GM23248 (cell line): ENCODE measurements around the gene PRMT1. TPM values are rescaled to one million over a fixed set of nuclear protein-coding genes. Genes with fewer than 3 reads are reported as not detected.

Experiments
- DNase-seq: peaks from one replicate; pipeline ENCODE4 v3.0.0-alpha.2; 2015
- H2AFZ ChIP-seq: fragments of 200-600 bp; sonication (generic); 2 replicates; pipeline ENCODE4 v1.6.1; 2016; ENCODE audit warnings: antibody characterized with exemption
- H3F3A ChIP-seq: fragments of 200-600 bp; sonication (generic); 2 replicates; pipeline ENCODE4 v1.6.1; 2016; ENCODE audit warnings: mild to moderate bottlenecking, antibody characterized with exemption, mixed run types; ENCODE audit not compliant: insufficient read depth
- H3K27ac ChIP-seq: fragments of 200-600 bp; sonication (generic); 2 replicates; pipeline ENCODE4 v1.5.1; 2016; ENCODE audit warnings: mild to moderate bottlenecking
- H3K27me3 ChIP-seq: fragments of 200-600 bp; sonication (generic); replicated peaks from 2 replicates; pipeline ENCODE4 v1.6.1; 2016; ENCODE audit warnings: mild to moderate bottlenecking; ENCODE audit not compliant: insufficient read depth
- H3K36me3 ChIP-seq: fragments of 200-600 bp; sonication (generic); 2 replicates; pipeline ENCODE4 v1.6.1; 2016; ENCODE audit warnings: low read depth, mild to moderate bottlenecking
- H3K4me1 ChIP-seq: fragments of 200-600 bp; sonication (generic); 2 replicates; pipeline ENCODE4 v1.6.1; 2016; ENCODE audit warnings: mild to moderate bottlenecking; ENCODE audit not compliant: insufficient read depth
- H3K4me2 ChIP-seq: fragments of 200-600 bp; sonication (generic); one replicate; pipeline ENCODE4 v1.6.1; 2016; ENCODE audit warnings: mild to moderate bottlenecking; ENCODE audit not compliant: unreplicated experiment
- H3K4me3 ChIP-seq: fragments of 200-600 bp; sonication (generic); 2 replicates; pipeline ENCODE4 v1.5.1; 2016; ENCODE audit warnings: mild to moderate bottlenecking
- H3K79me2 ChIP-seq: fragments of 200-600 bp; sonication (generic); 2 replicates; pipeline ENCODE4 v1.6.1; 2016; ENCODE audit warnings: mild to moderate bottlenecking; ENCODE audit not compliant: insufficient read depth
- H3K9ac ChIP-seq: fragments of 200-600 bp; sonication (generic); 2 replicates; pipeline ENCODE4 v1.6.1; 2016; ENCODE audit warnings: mild to moderate bottlenecking
- H3K9me2 ChIP-seq: fragments of 200-600 bp; sonication (generic); 2 replicates; pipeline ENCODE4 v1.6.1; 2016; ENCODE audit warnings: mixed run types, mild to moderate bottlenecking, moderate library complexity; ENCODE audit not compliant: insufficient read depth
- H3K9me3 ChIP-seq: fragments of 200-600 bp; sonication (generic); one replicate; pipeline ENCODE4 v1.6.1; 2017; ENCODE audit warnings: low read depth
- H4K20me1 ChIP-seq: fragments of 200-600 bp; sonication (generic); 2 replicates; pipeline ENCODE4 v1.6.0; 2016; ENCODE audit not compliant: insufficient read depth
- EZH2 ChIP-seq: fragments of 200-600 bp; sonication (generic); IDR thresholded peaks from 2 replicates; pipeline ENCODE4 v1.6.1; 2018; ENCODE audit warnings: antibody characterized with exemption, mild to moderate bottlenecking; ENCODE audit not compliant: insufficient read depth, poor library complexity, severe bottlenecking
- EZH2phosphoT487 ChIP-seq: fragments of 200-600 bp; sonication (generic); IDR thresholded peaks from 2 replicates; pipeline ENCODE4 v1.6.1; 2018; ENCODE audit warnings: antibody characterized with exemption, moderate library complexity, mild to moderate bottlenecking, low read depth; ENCODE audit not compliant: insufficient read depth
- WGBS, 2 experiments: methylation state at CpG; one replicate each; pipeline ENCODE4 v1.1.6; 2015 to 2017; ENCODE audit warnings: low lambda C conversion rate in 2 of 2, low coverage in 1 of 2; ENCODE audit errors: missing lambda C conversion rate in 2 of 2; 5-methylcytosine and 5-hydroxymethylcytosine counted together
- in situ Hi-C: fragments of 300-500 bp; cut with MboI; formaldehyde crosslinking; loops from 2 replicates; pipeline ENCODE4 v1.15.0; 2020
- polyA plus RNA-seq: library from polyadenylated mRNA; unstranded; fragments of >200 nt; fragmentation: Nextera tagmentation; extraction: Ambion mirVana; gene quantifications from 2 replicates; pipeline ENCODE4 v1.2.1, GENCODE V29; 2016
- total RNA-seq: library from RNA; depleted of rRNA; stranded (reverse); fragments of >200 nt; shearing (Covaris generic); gene quantifications from 2 replicates; pipeline ENCODE4 v1.2.3, GENCODE V29; 2014

The PRMT1 gene
- total and polyA plus RNA-seq, 2 experiments from 2014 or later, result 164 to 192 TPM

DNA sequence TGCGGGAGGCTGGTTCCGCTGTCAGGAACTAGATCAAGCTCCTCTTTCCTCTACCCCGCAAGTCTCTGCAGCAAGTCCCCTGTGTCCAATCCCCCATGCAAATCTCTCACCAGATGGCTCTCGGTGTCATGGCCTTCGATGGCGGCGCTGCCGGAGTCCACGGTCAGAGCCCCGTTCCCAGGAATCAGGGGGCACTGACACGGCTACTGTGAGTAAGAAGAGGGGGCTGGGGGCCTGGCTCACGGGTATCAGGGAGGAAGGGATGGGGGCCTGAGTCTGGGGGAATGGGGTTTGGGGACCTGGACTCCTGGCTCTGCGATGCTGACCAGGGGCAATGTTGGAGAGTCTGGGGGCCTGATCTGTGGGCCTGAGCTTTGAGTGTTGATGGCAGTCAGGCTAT is 31.1 kb upstream of the PRMT1 start:
- Histone ChIP-seq H3K9me2 (no peaks in the 10 kb centered on the region), H3K4me1 (peaks cover 14% of the 10 kb centered on the region), H3K79me2 (peaks cover 81% of the 10 kb centered on the region), H3K36me3 (no peaks in the 10 kb centered on the region), H3F3A (peaks cover 5% of the 10 kb centered on the region), H3K9ac (no peak overlapping the region), H3K9me3 (no peaks in the 10 kb centered on the region), H3K27ac (no peak overlapping the region), H4K20me1 (no peaks in the 10 kb centered on the region), H3K4me3 (no peak overlapping the region), H3K4me2 (no peak overlapping the region), H3K27me3 (no peaks in the 10 kb centered on the region), H2AFZ (no peak overlapping the region)
- DNase-seq, result no peak
- TF ChIP-seq EZH2, result no peak
- no peak for TF ChIP-seq EZH2phosphoT487
- WGBS, 2 experiments, result 83 to 87% methylated on average over 13 of the region's 13 CpGs
- in situ Hi-C loops, result no loop called here

DNA sequence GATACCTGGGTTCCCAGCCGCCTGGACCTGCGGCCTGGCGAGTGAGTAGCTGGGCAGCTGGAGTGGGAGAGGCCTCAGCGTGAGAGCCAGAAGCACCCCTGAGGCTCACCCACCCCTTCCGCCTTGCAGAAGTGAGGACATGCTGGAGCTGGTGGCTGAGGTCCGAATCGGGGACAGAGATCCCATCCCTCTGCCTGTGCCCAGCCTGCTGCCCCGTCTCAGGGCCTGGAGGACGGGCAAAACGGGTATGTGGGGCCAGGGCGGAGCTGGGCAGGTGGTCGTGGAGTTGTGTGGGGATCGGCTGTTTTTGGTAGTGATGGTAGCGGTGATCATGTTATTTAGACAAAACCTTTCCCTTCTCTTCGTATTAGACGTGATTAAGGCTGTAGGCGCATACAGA is 30.5 kb upstream of the PRMT1 start:
- Histone ChIP-seq H4K20me1 (no peaks in the 10 kb centered on the region), H2AFZ (no peak overlapping the region), H3K4me1 (peaks cover 11% of the 10 kb centered on the region), H3K9me2 (no peaks in the 10 kb centered on the region), H3K79me2 (peaks cover 81% of the 10 kb centered on the region), H3K4me2 (no peak overlapping the region), H3K9ac (no peak overlapping the region), H3K36me3 (no peaks in the 10 kb centered on the region), H3F3A (no peaks in the 10 kb centered on the region), H3K9me3 (no peaks in the 10 kb centered on the region), H3K4me3 (no peak overlapping the region), H3K27me3 (no peaks in the 10 kb centered on the region), H3K27ac (no peak overlapping the region)
- in situ Hi-C loops, result no loop called here
- 88 to 92% methylated on average over 17 of the region's 17 CpGs for WGBS, 2 experiments
- TF ChIP-seq EZH2phosphoT487 (no peak), EZH2 (no peak)
- no peak for DNase-seq

DNA sequence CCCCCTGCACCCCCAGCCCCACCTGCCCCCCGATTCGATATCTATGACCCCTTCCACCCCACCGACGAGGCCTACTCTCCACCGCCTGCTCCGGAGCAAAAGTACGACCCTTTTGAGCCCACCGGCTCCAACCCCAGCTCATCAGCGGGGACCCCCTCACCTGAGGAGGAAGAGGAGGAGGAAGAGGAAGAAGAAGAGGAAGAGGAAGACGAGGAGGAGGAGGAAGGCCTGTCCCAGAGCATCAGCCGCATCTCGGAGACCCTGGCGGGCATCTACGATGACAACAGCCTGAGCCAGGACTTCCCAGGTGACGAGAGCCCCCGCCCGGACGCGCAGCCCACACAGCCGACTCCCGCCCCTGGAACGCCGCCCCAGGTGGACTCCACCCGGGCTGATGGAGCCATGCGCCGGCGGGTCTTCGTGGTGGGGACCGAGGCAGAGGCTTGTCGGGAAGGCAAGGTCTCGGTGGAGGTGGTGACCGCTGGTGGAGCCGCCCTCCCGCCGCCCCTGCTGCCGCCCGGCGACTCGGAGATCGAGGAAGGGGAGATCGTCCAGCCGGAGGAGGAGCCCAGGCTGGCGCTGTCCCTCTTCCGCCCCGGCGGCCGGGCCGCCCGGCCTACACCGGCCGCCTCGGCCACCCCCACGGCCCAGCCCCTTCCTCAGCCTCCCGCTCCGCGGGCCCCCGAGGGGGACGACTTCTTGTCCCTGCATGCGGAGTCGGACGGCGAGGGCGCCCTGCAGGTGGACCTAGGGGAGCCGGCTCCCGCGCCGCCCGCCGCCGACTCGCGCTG is 25.8 kb upstream of the PRMT1 start:
- Histone ChIP-seq H3K9me2 (no peaks in the 10 kb centered on the region), H3K4me3 (no peak overlapping the region), H3K9me3 (no peaks in the 10 kb centered on the region), H3K79me2 (peaks cover 55% of the 10 kb centered on the region), H2AFZ (no peak overlapping the region), H3K36me3 (no peaks in the 10 kb centered on the region), H3K4me1 (no peaks in the 10 kb centered on the region), H3K4me2 (no peak overlapping the region), H3K27ac (no peak overlapping the region), H3K9ac (no peak overlapping the region), H4K20me1 (no peaks in the 10 kb centered on the region), H3F3A (no peaks in the 10 kb centered on the region), H3K27me3 (no peaks in the 10 kb centered on the region)
- DNase-seq, result no peak
- WGBS, 2 experiments, result 92 to 94% methylated on average over 36 to 61 of the region's 72 CpGs
- TF ChIP-seq EZH2phosphoT487 (no peak), EZH2 (no peak)
- in situ Hi-C loops, result no loop called here

DNA sequence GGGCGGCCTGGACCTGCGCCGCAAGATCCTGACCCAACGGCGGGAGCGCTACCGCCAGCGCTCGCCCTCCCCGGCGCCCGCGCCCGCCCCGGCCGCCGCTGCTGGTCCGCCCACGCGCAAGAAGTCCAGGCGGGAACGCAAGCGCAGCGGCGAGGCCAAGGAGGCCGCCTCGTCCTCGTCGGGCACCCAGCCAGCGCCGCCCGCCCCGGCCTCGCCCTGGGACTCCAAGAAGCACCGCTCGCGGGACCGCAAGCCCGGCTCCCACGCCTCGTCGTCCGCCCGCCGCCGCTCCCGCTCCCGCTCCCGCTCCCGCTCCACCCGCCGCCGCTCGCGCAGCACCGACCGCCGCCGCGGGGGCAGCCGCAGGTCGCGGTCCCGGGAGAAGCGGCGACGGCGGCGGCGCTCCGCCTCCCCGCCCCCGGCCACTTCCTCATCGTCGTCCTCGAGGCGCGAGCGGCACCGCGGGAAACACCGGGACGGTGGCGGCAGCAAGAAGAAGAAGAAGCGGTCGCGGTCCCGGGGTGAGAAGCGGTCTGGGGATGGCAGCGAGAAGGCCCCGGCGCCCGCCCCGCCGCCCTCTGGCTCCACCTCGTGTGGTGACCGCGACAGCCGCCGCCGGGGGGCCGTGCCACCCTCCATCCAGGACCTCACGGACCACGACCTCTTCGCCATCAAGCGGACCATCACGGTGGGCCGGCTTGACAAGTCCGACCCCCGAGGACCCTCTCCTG is 25.1 kb upstream of the PRMT1 start:
- no peak for TF ChIP-seq EZH2phosphoT487
- TF ChIP-seq EZH2, result no peak
- no peak overlapping the region for H2AFZ ChIP-seq
- no peaks in the 10 kb centered on the region for H3K4me1 ChIP-seq
- WGBS, 2 experiments, result 95 to 97% methylated on average over 23 to 108 of the region's 110 CpGs
- H3K4me2 ChIP-seq, result no peak overlapping the region
- H3K27ac ChIP-seq, result no peak overlapping the region
- no peaks in the 10 kb centered on the region for H3K27me3 ChIP-seq
- H3K9ac ChIP-seq, result no peak overlapping the region
- in situ Hi-C loops, result no loop called here
- H3F3A ChIP-seq, result no peaks in the 10 kb centered on the region
- no peaks in the 10 kb centered on the region for H3K36me3 ChIP-seq
- peaks cover 47% of the 10 kb centered on the region for H3K79me2 ChIP-seq
- no peak for DNase-seq
- H3K4me3 ChIP-seq, result no peak overlapping the region
- no peaks in the 10 kb centered on the region for H3K9me3 ChIP-seq
- H4K20me1 ChIP-seq, result no peaks in the 10 kb centered on the region
- no peaks in the 10 kb centered on the region for H3K9me2 ChIP-seq
